ENCODE measurements around the gene CFAP20.
A peak's percentile ranks its signal among the peaks of the same experiment; 100 is the strongest.

CFAP20 gene

DNA sequence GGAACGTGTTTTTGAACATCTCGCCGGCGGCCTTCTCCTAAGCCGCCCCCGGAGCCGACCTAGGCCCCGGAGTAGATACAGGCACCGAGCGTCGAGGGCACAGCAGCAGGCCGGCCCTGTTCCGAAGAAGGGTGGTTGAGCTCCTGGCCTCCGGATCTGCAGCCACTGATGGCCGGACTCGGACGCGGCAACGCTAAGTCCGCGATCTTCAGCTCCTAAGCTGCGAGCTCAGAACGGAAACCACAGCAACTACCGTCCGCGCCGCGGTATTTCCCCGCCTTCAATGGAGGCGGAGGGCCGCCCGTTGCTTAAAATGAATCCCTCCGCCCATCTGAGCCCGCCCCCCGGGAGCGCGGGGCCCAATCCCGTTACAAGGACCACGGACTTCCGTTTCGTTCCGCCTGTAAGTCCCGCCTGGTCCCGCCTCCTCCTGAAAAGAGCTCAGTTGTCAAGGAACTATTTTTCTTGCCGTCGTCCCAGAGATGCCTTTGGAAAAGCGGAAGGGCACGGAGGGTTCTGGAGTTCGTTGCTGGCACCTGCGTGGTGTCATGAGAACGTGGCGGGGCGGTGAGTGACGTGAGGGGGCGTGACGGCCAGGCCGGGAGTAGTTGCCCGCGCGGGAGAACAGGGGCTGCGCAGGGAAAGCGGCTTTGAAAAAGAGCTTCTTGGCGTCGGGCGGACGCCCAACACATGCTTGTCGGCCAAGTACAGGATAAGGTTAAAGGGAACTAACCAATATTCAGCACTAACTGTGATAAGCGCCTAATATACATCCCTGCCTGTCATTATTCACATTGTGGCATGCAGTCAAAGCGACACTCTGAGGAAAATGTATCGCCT is at the start of gene CFAP20:
CFAP20 (minus strand) TSS at position 285 of the 840 bp plus-strand sequence; CDS start at position 19, 266 bp downstream.
- DNase-seq: peak; percentile 96

DNA sequence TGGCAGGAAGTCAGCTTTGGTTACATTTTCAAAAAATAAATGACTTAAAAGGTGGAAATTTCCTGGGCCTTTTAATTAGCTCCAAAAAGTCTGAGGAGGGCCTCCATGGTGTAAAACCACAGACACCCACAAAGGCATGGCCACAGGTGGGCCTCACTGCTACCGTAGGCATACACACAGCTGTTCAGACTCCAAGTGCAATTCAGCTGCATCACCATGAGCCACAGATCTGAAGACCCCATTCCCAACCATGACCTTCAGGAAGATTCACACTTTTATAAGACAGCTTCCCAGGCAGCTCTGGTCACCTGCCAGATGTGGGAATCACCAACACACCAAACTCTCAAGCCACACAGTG is 48.2 kb upstream of the CFAP20 start:
- DNase-seq: no peak

- no peak for DNase-seq
Observed at GRCh38 chr16:58176608-58177352, 47.6 kb upstream of the CFAP20 start.

GRCh38 chr16:58170223-58170622 is 41.0 kb upstream of the CFAP20 start:
- no peak for DNase-seq

GRCh38 chr16:58160855-58161254 is 31.7 kb upstream of the CFAP20 start:
- no peak for DNase-seq

DNA sequence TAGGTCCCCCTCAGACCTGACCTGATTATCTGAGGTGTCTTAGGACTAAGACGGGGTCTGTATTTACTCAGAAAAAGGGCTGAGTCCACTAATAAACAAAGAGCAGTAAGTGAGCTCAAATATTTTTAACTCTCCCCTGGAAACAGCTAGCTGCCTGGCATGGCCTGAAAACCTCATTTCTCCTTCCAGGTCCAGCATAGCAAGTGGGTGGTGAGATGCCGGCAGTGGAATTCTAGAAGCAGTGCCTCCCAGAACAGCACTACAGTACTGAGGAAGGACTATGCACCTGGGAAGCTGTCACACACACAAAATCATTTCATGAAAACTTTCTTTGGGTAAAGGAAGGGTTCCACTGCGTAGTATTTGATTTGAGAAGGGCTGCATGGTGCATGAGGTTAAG is 29.5 kb upstream of the CFAP20 start:
- no peak for DNase-seq

DNA sequence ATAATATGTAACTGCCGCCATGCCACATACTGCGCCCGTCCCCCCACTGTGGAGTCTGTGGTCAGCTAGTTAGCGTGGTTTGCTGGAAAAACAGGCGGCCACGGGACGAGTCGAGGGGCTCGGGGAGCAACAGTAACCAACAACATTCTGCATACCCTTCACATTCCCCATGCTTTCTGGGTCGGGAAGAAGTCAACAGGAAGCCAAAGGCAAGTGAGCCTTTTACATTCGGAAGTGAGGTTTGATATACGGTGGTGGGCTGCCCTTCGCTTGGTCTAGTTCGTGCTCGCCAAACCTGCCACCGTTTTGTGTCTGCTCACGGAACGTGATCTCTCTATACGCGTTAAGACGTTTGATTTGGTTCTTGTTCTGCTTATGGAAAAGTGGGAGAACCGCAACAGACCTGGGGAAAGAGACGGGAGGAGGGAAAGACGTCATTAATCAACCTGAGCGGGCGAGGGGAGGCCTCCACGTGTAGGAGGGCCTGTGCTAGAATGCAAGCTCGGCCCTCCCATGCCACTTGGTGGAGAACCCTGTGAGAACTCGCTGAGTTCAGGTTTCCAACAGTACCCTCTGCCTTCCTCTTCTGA is 28.9 kb upstream of the CFAP20 start:
- no peak for DNase-seq

DNA sequence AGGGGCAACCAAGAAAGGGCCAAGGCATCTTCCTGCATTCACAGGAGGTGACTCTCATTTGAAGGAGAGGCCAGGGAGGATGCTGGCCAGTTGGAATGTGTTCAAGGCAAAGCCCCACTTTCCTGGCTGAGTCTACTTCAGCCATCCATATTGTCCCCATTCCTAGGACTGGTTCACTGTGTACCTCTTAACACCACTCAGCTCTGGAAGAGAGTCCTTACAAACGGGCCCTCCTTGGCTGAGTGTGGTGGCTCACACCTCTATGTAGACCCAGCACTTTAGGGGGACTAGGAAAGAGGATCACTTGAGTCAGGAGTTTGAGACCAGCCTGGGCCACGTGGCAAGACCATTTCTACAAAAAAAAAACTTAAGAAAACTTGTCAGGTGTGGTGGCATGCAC is 28.1 kb upstream of the CFAP20 start:
- no peak for DNase-seq

GRCh38 chr16:58155839-58156238 is 26.7 kb upstream of the CFAP20 start:
- no peak for DNase-seq

DNA sequence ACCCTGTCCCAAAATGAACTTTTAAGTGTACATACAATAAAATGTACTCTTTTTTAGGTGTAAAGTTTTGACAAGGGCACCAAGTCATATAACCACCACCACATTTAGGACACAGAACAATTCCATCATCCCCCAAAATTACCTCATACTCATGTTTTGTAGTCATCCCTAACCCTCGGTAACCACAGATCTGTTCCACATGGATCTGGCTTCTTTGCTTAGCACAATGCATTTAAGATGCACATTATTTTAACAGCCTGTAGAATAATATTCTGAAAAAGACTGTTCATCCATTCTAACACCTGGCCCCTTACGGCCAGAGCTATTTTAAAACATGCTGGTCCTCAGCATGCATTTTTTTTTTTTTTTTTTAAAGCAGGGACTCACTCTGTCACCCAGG is 25.2 kb upstream of the CFAP20 start:
- DNase-seq: no peak

- DNase-seq: no peak
Observed at GRCh38 chr16:58152246-58152868, 23.2 kb upstream of the CFAP20 start.

- no peak for DNase-seq
Observed at GRCh38 chr16:58148526-58148925, 19.3 kb upstream of the CFAP20 start.

GRCh38 chr16:58148099-58148498 is 18.9 kb upstream of the CFAP20 start:
- DNase-seq: no peak

DNA sequence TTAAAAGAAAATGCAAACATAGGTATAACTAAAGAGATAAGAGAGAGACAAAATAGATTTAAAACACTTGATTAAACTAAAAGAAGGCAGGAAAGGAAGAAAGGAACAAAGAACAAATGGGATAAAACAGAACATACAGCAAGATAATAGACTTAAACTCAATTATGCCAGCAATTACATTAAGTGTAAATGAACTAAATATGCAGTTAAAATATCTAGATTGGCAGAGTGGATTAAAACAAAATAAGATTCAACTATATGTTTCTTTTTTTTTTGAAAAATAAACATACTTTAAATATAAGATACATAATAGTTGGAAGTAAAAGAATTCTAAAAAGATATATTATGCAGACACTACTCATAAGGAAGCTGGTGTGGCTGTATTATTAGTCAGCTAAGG is 9.7 kb upstream of the CFAP20 start:
- DNase-seq: no peak

- no peak for DNase-seq
Observed at GRCh38 chr16:58137581-58137980, 8.4 kb upstream of the CFAP20 start.

GRCh38 chr16:58128711-58129096 is 477 bp downstream of the CFAP20 start:
- no peak for DNase-seq

- DNase-seq: no peak
Observed at GRCh38 chr16:58128181-58128631, 975 bp downstream of the CFAP20 start.

DNA sequence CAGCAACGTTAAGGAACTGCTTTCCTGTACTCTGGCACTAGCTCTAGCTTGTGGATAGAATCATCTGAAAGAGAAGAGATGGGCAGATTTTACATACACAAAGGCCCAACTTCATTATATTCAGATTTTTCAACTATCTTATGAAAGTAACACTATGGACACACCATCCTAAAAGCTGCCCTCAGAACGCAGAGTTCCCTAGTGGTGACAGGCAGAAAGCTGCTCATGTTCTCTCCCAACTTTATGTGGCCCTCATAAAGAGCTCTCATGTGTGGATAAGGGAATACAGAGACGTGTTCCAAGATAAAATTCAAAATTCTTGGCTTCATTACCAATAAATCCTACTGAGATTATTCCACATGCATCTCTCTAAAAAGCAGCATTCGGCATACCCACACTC is 1.5 kb downstream of the CFAP20 start:
- DNase-seq: no peak

DNA sequence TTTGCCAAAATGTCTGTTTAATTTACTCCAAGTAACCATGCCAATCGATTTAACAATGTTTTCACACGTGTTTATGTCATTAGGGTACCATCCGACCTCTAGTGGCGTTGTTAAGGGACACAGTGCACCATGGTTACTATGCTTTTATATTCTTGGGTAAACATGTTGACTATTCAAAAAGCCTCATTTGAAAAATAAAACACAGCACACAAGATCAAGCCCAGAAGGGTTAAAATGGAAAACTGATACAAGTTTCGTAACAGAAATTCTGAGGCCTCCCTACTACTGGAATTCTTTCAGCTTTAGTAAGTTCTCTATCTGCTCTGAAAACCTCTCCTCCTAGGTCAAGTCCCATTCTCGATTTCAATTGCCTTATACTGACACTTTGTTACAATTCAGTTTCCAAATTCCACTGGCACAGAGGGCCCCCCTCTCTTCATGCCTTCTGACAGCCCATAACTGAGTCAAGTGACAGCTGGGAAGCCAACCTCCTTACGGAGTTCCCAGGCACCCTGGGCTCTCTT is 2.1 kb downstream of the CFAP20 start:
- no peak for DNase-seq

- no peak for DNase-seq
Observed at GRCh38 chr16:58126451-58126961, 2.7 kb downstream of the CFAP20 start.

DNA sequence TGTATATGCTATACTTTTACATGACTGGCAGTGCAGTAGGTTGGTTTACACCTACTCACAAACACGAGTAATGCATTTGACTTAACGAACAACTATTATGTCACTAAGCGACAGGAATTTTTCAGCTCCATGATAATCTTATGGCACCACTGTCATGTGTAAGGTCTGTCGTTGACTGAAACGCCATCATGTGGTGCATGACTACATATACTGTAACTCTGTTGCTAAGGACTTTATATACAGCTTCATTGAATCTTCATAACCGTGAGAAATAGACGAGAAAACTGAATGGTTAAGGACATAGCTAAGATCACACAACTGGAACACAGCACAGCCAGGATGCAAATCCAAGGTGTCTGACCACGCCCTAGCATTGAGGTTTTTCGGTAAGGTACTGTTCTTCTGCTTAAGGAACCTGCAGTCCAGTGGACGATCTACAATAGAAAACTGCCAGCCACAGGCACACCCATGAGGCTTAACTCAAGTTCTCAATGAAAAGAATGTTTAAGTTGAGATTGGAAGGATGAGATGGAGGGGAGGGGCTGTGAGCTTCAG is 3.3 kb downstream of the CFAP20 start:
- DNase-seq: no peak

DNA sequence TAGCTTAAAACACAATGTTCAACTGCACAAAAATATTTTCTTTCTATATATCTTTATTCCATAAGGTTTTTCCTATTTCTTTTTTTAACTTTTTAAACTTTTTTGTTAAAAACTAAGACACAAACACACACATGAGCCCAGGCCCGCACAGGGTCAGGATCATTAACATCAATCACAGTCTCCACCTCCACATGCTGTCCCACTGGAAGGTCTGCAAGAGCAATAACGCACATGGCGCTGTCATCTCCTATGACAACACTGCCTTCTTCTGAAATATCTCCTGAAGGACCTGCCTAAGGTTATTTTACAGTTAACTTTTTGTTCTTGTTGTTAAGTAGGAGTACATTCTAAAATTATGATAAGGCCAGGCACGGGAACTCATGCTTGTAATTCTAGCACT is 4.1 kb downstream of the CFAP20 start:
- DNase-seq: no peak

DNA sequence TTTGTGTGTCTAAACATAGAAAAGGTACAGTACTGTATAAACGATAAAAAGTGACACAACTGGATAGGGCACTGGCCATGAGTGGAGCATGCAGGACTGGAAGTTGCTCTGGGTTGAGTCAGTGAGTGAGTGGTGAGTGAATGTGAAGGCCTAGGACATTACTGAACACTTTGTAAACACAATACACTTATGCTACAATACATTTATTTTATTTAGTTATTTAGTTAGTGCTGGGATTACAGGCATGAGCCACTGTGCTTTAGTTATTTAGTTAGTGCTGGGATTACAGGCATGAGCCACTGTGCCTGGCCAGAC is 4.6 kb downstream of the CFAP20 start:
- no peak for DNase-seq
